Upper lobe of left lung (tissue), 6 donors: ENCODE measurements around the gene FAM83B. TPM values are rescaled to one million over a fixed set of nuclear protein-coding genes. Genes with fewer than 3 reads are reported as not detected.
"Not testable (repeated sequence)": the region's sequence is repeated elsewhere in the genome, so short reads cannot be mapped to it uniquely, and the experiment has no call there.

Experiments
- ATAC-seq, 2 donors: fragments of 200-7000 bp; cut with Tn5 transposase; one replicate each; pipeline ENCODE4 v1.9.1; 2022; ENCODE audit warnings: mild to moderate bottlenecking in 2 of 2, moderate library complexity in 2 of 2; ENCODE audit not compliant: low FRiP score in 2 of 2
- DNase-seq, 2 donors: peaks; one replicate each; pipeline ENCODE4 v3.0.0-alpha.2; 2019 to 2020
- H3K27ac ChIP-seq, 4 donors: fragments of 200-600 bp; sonication (generic); one replicate each; pipeline ENCODE4 v1.5.1; 2016 to 2019
- H3K27me3 ChIP-seq, 4 donors: fragments of 200-600 bp; sonication (generic); one replicate each; pipeline ENCODE4 v1.5.1; 2017 to 2019
- H3K36me3 ChIP-seq, 4 donors: fragments of 200-600 bp; sonication (generic); one replicate each; pipeline ENCODE4 v1.5.1; 2016 to 2019
- H3K4me1 ChIP-seq, 4 donors: fragments of 200-600 bp; sonication (generic); one replicate each; pipeline ENCODE4 v1.5.1; 2018 to 2019
- H3K4me3 ChIP-seq, 4 donors: fragments of 200-600 bp; sonication (generic); one replicate each; pipeline ENCODE4 v1.5.1; 2017 to 2019; ENCODE audit warnings: mild to moderate bottlenecking in 2 of 4, moderate library complexity in 1 of 4
- H3K9me3 ChIP-seq, 4 donors: fragments of 200-600 bp; sonication (generic); one replicate each; pipeline ENCODE4 v1.5.1; 2018 to 2019
- EP300 ChIP-seq, 4 donors: sonication (generic); formaldehyde crosslinking; IDR thresholded peaks; one replicate each; pipeline ENCODE4 v1.5.1; 2017; ENCODE audit warnings: antibody characterized with exemption in 4 of 4, control low read depth in 2 of 4
- POLR2A ChIP-seq, 4 donors: fragments of 450-650 bp; IDR thresholded peaks; one replicate each; pipeline ENCODE4 v1.5.1; 2016 to 2017; ENCODE audit warnings: antibody characterized with exemption in 4 of 4, mild to moderate bottlenecking in 2 of 4
- POLR2AphosphoS5 ChIP-seq, 2 donors: sonication (generic); formaldehyde crosslinking; IDR thresholded peaks; one replicate each; pipeline ENCODE4 v1.5.1; 2017; ENCODE audit warnings: antibody characterized with exemption in 2 of 2
- WGBS, 2 donors: methylation state at CpG; one replicate each; pipeline ENCODE4 v1.1.5; 2017 to 2018; 5-methylcytosine and 5-hydroxymethylcytosine counted together
- total RNA-seq, 6 donors: library from RNA; depleted of rRNA in 4 of 6; stranded (reverse); fragments of >200 nt in 4 of 6; gene quantifications; one replicate each; pipeline versions ENCODE4 v1.1.0 to v1.2.1, GENCODE V29; 2016 to 2021
- TF ChIP-seq, protein P1 (sequence below), 6 experiments: fragments of 450-650 bp in 4 of 6; fragments of 200-600 bp in 2 of 6; sonication (generic) in 2 of 6; IDR thresholded peaks; one replicate each; pipeline ENCODE4 v1.5.1; 2016 to 2019; ENCODE audit warnings: antibody characterized with exemption in 6 of 6
- donor health status: DM: no; HTN: no; CAD: no; lungs with moderate emphysema.
- donor health status: DM: no; HTN: yes; CAD: no; lungs with severe emphysema.

FAM83B gene
- total RNA-seq, 6 donors from 2014 or later: 0.29 to 1.5 (median 0.73) TPM; not detected in 2

DNA sequence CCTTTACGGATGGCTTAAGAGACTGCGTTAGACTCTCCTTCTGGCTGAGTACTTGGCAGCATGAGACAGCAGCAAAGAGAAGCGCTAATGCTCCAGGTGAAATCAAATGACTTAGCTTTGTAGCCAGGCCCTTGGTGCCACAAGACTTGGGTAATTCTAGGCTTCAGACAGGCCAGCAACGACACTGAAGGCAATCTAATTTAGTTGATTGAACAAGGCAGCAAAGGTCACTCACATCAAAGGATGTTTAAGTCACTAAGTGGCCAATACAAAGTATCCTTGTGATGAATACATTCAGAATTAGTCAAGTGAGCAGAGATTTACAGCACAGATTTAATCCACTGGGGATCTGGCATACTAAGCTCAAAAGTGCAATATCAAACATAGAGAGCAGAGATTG, 113.2 kb downstream of the FAM83B start:
- no peaks in the 10 kb centered on the region for H3K4me1 ChIP-seq
- 77 to 80% methylated on average over 4 of the region's 4 CpGs for WGBS, 2 donors
- no peak overlapping the region for H3K27ac ChIP-seq
- H3K4me3 ChIP-seq: no peak overlapping the region
- H3K9me3 ChIP-seq: no peaks in the 10 kb centered on the region
- TF ChIP-seq POLR2A (IDR thresholded peaks at IDR 0.05): no peak
- TF ChIP-seq, protein P1, sequence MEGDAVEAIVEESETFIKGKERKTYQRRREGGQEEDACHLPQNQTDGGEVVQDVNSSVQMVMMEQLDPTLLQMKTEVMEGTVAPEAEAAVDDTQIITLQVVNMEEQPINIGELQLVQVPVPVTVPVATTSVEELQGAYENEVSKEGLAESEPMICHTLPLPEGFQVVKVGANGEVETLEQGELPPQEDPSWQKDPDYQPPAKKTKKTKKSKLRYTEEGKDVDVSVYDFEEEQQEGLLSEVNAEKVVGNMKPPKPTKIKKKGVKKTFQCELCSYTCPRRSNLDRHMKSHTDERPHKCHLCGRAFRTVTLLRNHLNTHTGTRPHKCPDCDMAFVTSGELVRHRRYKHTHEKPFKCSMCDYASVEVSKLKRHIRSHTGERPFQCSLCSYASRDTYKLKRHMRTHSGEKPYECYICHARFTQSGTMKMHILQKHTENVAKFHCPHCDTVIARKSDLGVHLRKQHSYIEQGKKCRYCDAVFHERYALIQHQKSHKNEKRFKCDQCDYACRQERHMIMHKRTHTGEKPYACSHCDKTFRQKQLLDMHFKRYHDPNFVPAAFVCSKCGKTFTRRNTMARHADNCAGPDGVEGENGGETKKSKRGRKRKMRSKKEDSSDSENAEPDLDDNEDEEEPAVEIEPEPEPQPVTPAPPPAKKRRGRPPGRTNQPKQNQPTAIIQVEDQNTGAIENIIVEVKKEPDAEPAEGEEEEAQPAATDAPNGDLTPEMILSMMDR (IDR thresholded peaks at IDR 0.05): no peak
- TF ChIP-seq EP300 (IDR thresholded peaks at IDR 0.05): no peak
- no peak for TF ChIP-seq POLR2AphosphoS5 (IDR thresholded peaks at IDR 0.05)
- H3K27me3 ChIP-seq: no peaks in the 10 kb centered on the region
- H3K36me3 ChIP-seq: no peaks in the 10 kb centered on the region
- ATAC-seq (no peak), DNase-seq (no peak)

DNA sequence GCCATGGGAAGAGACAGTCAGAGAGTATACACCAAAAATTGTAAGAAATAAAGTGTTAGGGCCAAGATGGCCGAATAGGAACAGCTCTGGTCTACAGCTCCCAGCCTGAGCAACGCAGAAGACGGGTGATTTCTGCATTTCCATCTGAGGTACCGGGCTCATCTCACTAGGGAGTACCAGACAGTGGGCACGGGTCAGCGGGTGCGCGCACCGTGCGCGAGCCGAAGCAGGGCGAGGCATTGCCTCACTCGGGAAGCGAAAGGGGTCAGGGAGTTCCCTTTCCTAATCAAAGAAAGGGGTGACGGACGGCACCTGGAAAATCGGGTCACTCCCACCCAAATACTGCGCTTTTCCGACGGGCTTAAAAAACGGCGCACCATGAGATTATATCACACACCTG, 114.8 kb downstream of the FAM83B start:
- H3K9me3 ChIP-seq, ATAC-seq, H3K36me3 ChIP-seq, H3K27me3 ChIP-seq, H3K27ac ChIP-seq, H3K4me1 ChIP-seq, H3K4me3 ChIP-seq: not testable (repeated sequence)
- WGBS, 2 donors: 90 to 94% methylated on average over 23 of the region's 23 CpGs
- peak in 1 of 2 donors; percentile 46 for DNase-seq

DNA sequence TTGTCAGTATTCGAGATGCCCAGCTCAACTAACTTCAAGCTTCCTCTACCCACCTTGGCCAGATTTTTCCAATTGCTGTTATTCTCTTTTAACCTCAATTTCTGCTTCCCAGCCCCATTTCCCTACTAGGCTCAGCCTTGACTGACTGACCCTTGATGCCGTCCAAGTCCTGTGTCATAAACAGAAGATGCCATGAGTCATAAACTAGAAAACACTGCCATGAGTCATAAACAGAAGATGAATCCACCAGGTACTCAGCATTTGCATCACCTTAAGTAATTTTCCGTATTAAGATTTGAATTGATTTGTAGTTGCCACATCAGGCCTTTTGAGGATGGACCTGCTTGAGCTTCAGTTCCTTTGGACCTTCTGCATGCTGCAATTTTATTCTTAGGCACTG, 123.8 kb downstream of the FAM83B start:
- no peak for DNase-seq
- Histone ChIP-seq H3K4me3 (no peak overlapping the region), H3K9me3 (no peaks in the 10 kb centered on the region), H3K4me1 (no peaks in the 10 kb centered on the region), H3K27ac (no peak overlapping the region), H3K27me3 (no peaks in the 10 kb centered on the region), H3K36me3 (no peaks in the 10 kb centered on the region)
- TF ChIP-seq POLR2A (IDR thresholded peaks at IDR 0.05) (no peak), EP300 (IDR thresholded peaks at IDR 0.05) (no peak), POLR2AphosphoS5 (IDR thresholded peaks at IDR 0.05) (no peak)
- TF ChIP-seq, protein P1 (IDR thresholded peaks at IDR 0.05): no peak
- no peak for ATAC-seq
- WGBS, 2 donors: 89 to 93% methylated on average over 3 of the region's 3 CpGs

DNA sequence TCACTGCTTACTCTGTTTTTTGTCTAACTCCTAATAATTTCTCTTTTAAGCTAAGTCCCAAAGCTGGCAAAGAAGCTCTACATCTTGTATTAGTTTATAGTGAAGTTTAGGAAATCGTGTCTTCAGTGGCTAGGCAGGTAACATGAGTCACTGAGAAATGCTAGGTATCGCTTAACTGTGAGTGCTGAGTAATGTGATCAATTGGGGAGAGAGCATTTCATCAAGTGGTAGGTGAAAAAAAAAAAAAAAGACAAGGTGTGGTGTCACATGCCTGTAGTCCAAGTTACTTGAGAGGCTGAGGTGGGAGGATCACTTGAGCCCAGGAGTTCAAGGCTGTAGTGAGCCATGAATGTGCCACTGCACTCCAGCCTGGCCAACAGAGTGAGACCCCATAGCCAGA, 125.3 kb downstream of the FAM83B start:
- DNase-seq: no peak
- WGBS, 2 donors: 39 to 55% methylated on average over 2 of the region's 2 CpGs
- no peaks in the 10 kb centered on the region for H3K36me3 ChIP-seq
- TF ChIP-seq EP300 (IDR thresholded peaks at IDR 0.05): no peak
- TF ChIP-seq, protein P1 (IDR thresholded peaks at IDR 0.05): no peak
- no peak for TF ChIP-seq POLR2A (IDR thresholded peaks at IDR 0.05)
- TF ChIP-seq POLR2AphosphoS5 (IDR thresholded peaks at IDR 0.05): no peak
- no peaks in the 10 kb centered on the region for H3K4me1 ChIP-seq
- no peaks in the 10 kb centered on the region for H3K9me3 ChIP-seq
- H3K27ac ChIP-seq: no peak overlapping the region
- H3K27me3 ChIP-seq: no peaks in the 10 kb centered on the region
- H3K4me3 ChIP-seq: no peak overlapping the region
- ATAC-seq: no peak

DNA sequence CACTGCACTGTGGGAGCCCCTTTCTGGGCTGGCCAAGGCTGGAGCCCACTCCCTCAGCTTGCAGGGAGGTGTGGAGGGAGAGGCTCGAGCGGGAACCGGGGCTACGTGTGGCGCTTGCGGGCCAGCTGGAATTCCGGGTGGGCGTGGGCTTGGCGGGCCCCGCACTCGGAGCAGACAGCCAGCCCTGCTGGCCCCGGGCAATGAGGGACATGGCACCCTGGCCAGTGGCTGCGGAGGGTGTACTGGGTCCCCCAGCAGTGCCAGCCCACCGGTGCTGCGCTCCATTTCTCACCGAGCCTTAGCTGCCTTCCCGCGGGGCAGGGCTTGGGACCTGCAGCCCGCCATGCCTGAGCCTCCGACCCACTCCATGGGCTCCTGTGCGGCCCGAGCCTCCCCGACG, 132.6 kb downstream of the FAM83B start:
- not testable (repeated sequence) for H3K4me3 ChIP-seq, ATAC-seq, H3K9me3 ChIP-seq, H3K27me3 ChIP-seq, H3K4me1 ChIP-seq, H3K36me3 ChIP-seq, H3K27ac ChIP-seq
- DNase-seq: peak in 1 of 2 donors; percentile 54
- 93 to 95% methylated on average over 11 to 12 of the region's 24 CpGs for WGBS, 2 donors

DNA sequence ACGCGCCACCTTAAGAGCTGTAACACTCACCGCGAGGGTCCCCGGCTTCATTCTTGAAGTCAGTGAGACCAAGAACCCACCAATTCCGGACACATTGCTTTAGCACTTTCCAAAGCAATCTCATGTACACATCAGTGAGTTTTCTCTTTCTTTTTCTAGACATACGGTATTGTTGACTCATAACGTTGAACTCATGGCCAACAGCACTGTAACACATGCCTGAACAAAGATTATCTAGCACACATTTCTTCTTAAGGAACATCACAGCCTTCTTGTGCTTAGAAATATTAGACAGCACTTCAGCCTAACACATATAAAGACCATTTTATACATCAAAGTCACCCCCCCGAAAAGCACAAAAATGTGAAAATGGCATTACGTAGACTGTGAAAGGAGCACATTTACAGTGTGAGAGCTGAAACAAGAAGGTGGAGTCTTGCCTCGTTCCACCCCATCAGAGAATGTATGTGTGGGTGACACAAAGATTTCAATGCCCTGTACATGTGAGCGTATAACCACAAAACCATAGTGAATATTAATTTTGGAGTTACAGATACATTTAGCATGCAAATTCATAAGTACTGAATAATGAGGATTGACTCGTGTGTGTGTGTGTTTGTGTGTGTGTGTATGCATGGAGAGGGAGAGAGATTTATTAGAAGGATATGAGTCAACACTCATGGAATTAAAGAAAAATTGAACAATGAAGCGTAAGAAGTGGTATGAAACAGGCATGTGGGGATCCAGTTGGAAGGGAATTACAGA, 134.1 kb downstream of the FAM83B start:
- H3K4me3 ChIP-seq: no peak overlapping the region
- H3K9me3 ChIP-seq: peaks cover 0 to 3% (median 0%) of the 10 kb centered on the region in 4 donors
- H3K4me1 ChIP-seq: no peaks in the 10 kb centered on the region
- H3K36me3 ChIP-seq: no peaks in the 10 kb centered on the region
- H3K27ac ChIP-seq: no peak overlapping the region
- H3K27me3 ChIP-seq: no peaks in the 10 kb centered on the region
- TF ChIP-seq EP300 (IDR thresholded peaks at IDR 0.05): no peak
- no peak for TF ChIP-seq POLR2A (IDR thresholded peaks at IDR 0.05)
- ATAC-seq: no peak
- no peak for DNase-seq
- 88 to 89% methylated on average over 14 of the region's 14 CpGs for WGBS, 2 donors
